HepG2 (cell line): Measurements from ENCODE around the gene CFI. TPM values are rescaled to one million over a fixed set of nuclear protein-coding genes. Genes with fewer than 3 reads are reported as not detected.
A peak's percentile ranks its signal among the peaks of the same experiment; 100 is the strongest.

Source experiments
- ARID4A ChIP-seq: sonication (generic); formaldehyde crosslinking; IDR thresholded peaks from 2 replicates; pipeline ENCODE4 v1.5.0; 2020; ENCODE audit warnings: mild to moderate bottlenecking, missing genetic modification reagents, borderline replicate concordance
- ETV5 ChIP-seq: IDR thresholded peaks from 2 replicates; pipeline ENCODE4 v1.6.1; 2018; ENCODE audit warnings: missing biosample characterization, missing genetic modification reagents, inconsistent platforms, borderline replicate concordance
- GATAD2A ChIP-seq: IDR thresholded peaks from 2 replicates; pipeline ENCODE4 v1.6.1; 2016
- NFIB ChIP-seq: sonication (generic); formaldehyde crosslinking; IDR thresholded peaks from 2 replicates; pipeline ENCODE4 v1.9.0; 2021; ENCODE audit warnings: missing genetic modification reagents, mild to moderate bottlenecking, borderline replicate concordance
- NFYC ChIP-seq: IDR thresholded peaks from 2 replicates; pipeline ENCODE4 v1.6.1; 2016; ENCODE audit warnings: missing genetic modification reagents, missing compliant biosample characterization
- SNAI1 ChIP-seq: sonication (generic); formaldehyde crosslinking; IDR thresholded peaks from 2 replicates; pipeline ENCODE4 v1.5.0; 2020; ENCODE audit warnings: mild to moderate bottlenecking, missing genetic modification reagents, borderline replicate concordance
- TFE3 ChIP-seq: IDR thresholded peaks from 2 replicates; pipeline ENCODE4 v1.6.1; 2016
- WIZ ChIP-seq: sonication (generic); formaldehyde crosslinking; IDR thresholded peaks from 2 replicates; pipeline ENCODE4 v1.5.1; 2020; ENCODE audit warnings: mild to moderate bottlenecking, missing genetic modification reagents
- ZBTB26 ChIP-seq: IDR thresholded peaks from 2 replicates; pipeline ENCODE4 v1.6.1; 2016; ENCODE audit warnings: missing compliant biosample characterization, missing genetic modification reagents, borderline replicate concordance
- ZNF138 ChIP-seq: sonication (generic); formaldehyde crosslinking; IDR thresholded peaks from 2 replicates; pipeline ENCODE4 v1.5.0; 2020; ENCODE audit warnings: mild to moderate bottlenecking, low read depth, missing genetic modification reagents
- ZNF292 ChIP-seq: sonication (generic); formaldehyde crosslinking; IDR thresholded peaks from 2 replicates; pipeline ENCODE4 v1.8.1; 2022; ENCODE audit warnings: mild to moderate bottlenecking, low read depth, missing genetic modification reagents, borderline replicate concordance
- polyA plus RNA-seq, 8 experiments: library from polyadenylated mRNA; depleted of rRNA in 3 of 8; stranded (reverse) in 7 of 8; unstranded in 1 of 8; fragments of >200 nt; fragmentation: Illumina TruSeq in 4 of 8; extraction: Trizol in 4 of 8; gene quantifications; 2 replicates each; pipeline versions ENCODE4 v1.2.1 to v1.2.3, GENCODE V29; 2011 to 2016; ENCODE audit warnings: low read depth in 4 of 8, missing spikeins in 1 of 8, mixed read lengths in 1 of 8; ENCODE audit not compliant: insufficient read depth in 1 of 8
- total RNA-seq, 5 experiments: library from RNA; depleted of rRNA; stranded (reverse); fragments of >200 nt; fragmentation: Illumina TruSeq; extraction: Trizol; gene quantifications; 2 replicates each; pipeline ENCODE4 v1.2.3, GENCODE V29; 2016; ENCODE audit warnings: low read depth in 1 of 5
- TF ChIP-seq, protein P1 (sequence below): sonication (generic); formaldehyde crosslinking; IDR thresholded peaks from 2 replicates; pipeline ENCODE4 v1.8.0; 2022; ENCODE audit warnings: missing genetic modification reagents, mild to moderate bottlenecking, inconsistent platforms, borderline replicate concordance

Gene CFI
- total and polyA plus RNA-seq, 2 of the 13 experiments (the other 11 are each of a cell fraction or from before 2014, with no cell fraction given): 284 to 337 TPM

DNA sequence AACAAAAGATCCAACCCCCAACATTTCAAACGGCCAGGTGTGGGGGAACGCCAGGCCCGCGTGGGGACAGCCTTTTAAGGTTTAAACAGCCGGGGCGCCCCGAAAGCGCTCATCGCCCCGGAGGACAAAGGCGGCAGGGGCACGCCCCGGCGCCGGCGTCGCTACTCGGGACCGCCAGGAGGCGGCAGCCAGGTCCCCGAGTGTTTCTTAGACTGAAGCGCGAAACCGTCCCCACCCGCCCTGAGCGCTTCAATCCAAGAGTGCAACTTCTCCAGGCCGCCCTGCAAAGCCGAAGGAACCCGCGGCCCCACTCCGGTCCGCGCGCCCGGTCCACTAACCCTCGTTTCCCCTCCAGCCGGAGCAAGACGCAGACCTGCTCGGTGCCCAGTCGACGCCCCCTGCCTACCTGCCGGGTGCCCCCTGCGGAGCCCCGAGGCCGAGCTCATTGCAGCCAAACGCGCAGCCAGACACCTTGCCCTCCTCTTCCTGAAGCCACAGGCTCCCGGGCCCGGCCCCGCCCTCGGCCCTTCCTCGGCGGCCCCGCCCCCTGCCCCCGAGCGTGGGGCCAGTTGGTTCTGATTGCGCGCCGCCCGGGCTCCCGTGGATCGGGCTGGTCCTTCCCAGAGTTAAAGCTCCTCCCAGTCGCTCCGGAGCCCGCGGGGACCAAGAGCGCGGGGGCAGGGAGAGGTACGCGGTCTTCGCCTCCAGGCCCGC, 98.7 kb downstream of the CFI start, which contains the start of gene CASP6 (continued):
- TF ChIP-seq ZBTB26 (CRISPR knock-in tag) (no peak), NFIB (CRISPR knock-in tag) (no peak), GATAD2A (peak; percentile 47), ARID4A (CRISPR knock-in tag) (peak; percentile 56; the same call in 1 of the 2 replicates), WIZ (no peak), NFYC (CRISPR knock-in tag) (no peak), TFE3 (CRISPR knock-in tag) (no peak), ZNF138 (no peak), SNAI1 (0 out of 2 replicates have a peak, but pooled peaks have one; percentile 25), ZNF292 (CRISPR knock-in tag) (no peak), ETV5 (CRISPR knock-in tag) (peak; percentile 18; the same call in 1 of the 2 replicates)
- TF ChIP-seq, protein P1, sequence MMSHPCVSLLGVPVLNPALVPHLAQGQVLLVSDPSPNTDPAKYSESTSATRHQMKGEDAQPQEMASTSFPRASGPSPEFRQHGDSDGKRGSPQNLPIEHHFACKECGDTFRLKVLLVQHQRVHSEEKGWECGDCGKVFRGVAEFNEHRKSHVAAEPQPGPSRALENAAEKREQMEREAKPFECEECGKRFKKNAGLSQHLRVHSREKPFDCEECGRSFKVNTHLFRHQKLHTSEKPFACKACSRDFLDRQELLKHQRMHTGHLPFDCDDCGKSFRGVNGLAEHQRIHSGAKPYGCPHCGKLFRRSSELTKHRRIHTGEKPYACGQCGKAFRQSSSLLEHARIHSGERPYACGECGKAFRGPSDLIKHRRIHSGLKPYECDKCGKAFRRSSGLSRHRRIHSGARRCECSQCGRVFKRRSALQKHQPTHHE (CRISPR knock-in tag): no peak
